Neural progenitor cell (in vitro differentiated cells): Measurements from ENCODE around the gene SRCIN1. TPM values are rescaled to one million over a fixed set of nuclear protein-coding genes. Genes with fewer than 3 reads are reported as not detected.
"Not testable (repeated sequence)": the region's sequence is repeated elsewhere in the genome, so short reads cannot be mapped to it uniquely, and the experiment has no call there.

Experiments
- DNase-seq: peaks from one replicate; pipeline ENCODE4 v3.0.0-alpha.2; 2016; ENCODE audit warnings: low spot score
- H2AFZ ChIP-seq: fragments of 200-600 bp; sonication (generic); replicated peaks from 2 replicates; pipeline ENCODE4 v1.6.1; 2016; ENCODE audit warnings: antibody characterized with exemption
- H3F3A ChIP-seq: fragments of 200-600 bp; sonication (generic); 2 replicates; pipeline ENCODE4 v1.6.1; 2016; ENCODE audit warnings: antibody characterized with exemption, low read depth
- H3K27ac ChIP-seq: fragments of 200-600 bp; sonication (generic); 2 replicates; pipeline ENCODE4 v1.5.1; 2016; ENCODE audit warnings: mild to moderate bottlenecking
- H3K27me3 ChIP-seq: fragments of 200-600 bp; sonication (generic); 2 replicates; pipeline ENCODE4 v1.6.1; 2016; ENCODE audit warnings: mild to moderate bottlenecking, moderate library complexity
- H3K36me3 ChIP-seq: fragments of 200-600 bp; sonication (generic); 2 replicates; pipeline ENCODE4 v1.5.1; 2016
- H3K4me1 ChIP-seq: fragments of 200-600 bp; sonication (generic); 2 replicates; pipeline ENCODE4 v1.6.1; 2016; ENCODE audit warnings: mixed run types
- H3K4me2 ChIP-seq: fragments of 200-600 bp; sonication (generic); 2 replicates; pipeline ENCODE4 v1.6.1; 2016
- H3K4me3 ChIP-seq: fragments of 200-600 bp; sonication (generic); 2 replicates; pipeline ENCODE4 v1.5.1; 2016
- H3K79me2 ChIP-seq: fragments of 200-600 bp; sonication (generic); 2 replicates; pipeline ENCODE4 v1.6.1; 2016; ENCODE audit warnings: low read depth
- H3K9ac ChIP-seq: fragments of 200-600 bp; sonication (generic); 2 replicates; pipeline ENCODE4 v1.6.1; 2016
- H3K9me3 ChIP-seq: fragments of 200-600 bp; sonication (generic); 2 replicates; pipeline ENCODE4 v1.5.1; 2016; ENCODE audit warnings: low read depth
- H4K20me1 ChIP-seq: fragments of 200-600 bp; sonication (generic); 2 replicates; pipeline ENCODE4 v1.6.1; 2016; ENCODE audit warnings: low read depth
- H3K27ac Mint-ChIP-seq: 3 replicates; pipeline ENCODE4 v1.8.0; 2021; ENCODE audit warnings: mixed read lengths
- H3K27me3 Mint-ChIP-seq: 2 replicates; pipeline ENCODE4 v1.8.0; 2022; ENCODE audit warnings: low read depth, mild to moderate bottlenecking, inconsistent platforms, moderate library complexity, mixed read lengths; ENCODE audit not compliant: insufficient read depth
- H3K36me3 Mint-ChIP-seq: 3 replicates; pipeline ENCODE4 v1.8.0; 2021; ENCODE audit warnings: mixed read lengths
- H3K4me1 Mint-ChIP-seq: 3 replicates; pipeline ENCODE4 v1.8.0; 2021; ENCODE audit warnings: mixed read lengths
- H3K4me3 Mint-ChIP-seq: 3 replicates; pipeline ENCODE4 v1.8.0; 2021; ENCODE audit warnings: mild to moderate bottlenecking, moderate library complexity, mixed read lengths
- H3K9me3 Mint-ChIP-seq: 3 replicates; pipeline ENCODE4 v1.8.0; 2020; ENCODE audit warnings: mixed read lengths
- CTCF ChIP-seq: fragments of 200-600 bp; sonication (generic); IDR thresholded peaks from 2 replicates; pipeline ENCODE4 v1.5.1; 2017; ENCODE audit warnings: antibody characterized with exemption, mild to moderate bottlenecking
- EZH2 ChIP-seq: fragments of 200-600 bp; sonication (generic); IDR thresholded peaks from 2 replicates; pipeline ENCODE4 v1.6.1; 2017; ENCODE audit warnings: antibody characterized with exemption, mild to moderate bottlenecking, moderate library complexity
- EZH2phosphoT487 ChIP-seq: fragments of 200-600 bp; sonication (generic); IDR thresholded peaks from 2 replicates; pipeline ENCODE4 v1.6.1; 2017; ENCODE audit warnings: antibody characterized with exemption
- total RNA-seq: library from RNA; depleted of rRNA; stranded (reverse); fragments of >200 nt; gene quantifications from 2 replicates; pipeline ENCODE4 v1.2.3, GENCODE V29; 2015; ENCODE audit warnings: low replicate concordance

Gene SRCIN1
- total RNA-seq, 1 donor from 2014 or later: 3.8 TPM

DNA sequence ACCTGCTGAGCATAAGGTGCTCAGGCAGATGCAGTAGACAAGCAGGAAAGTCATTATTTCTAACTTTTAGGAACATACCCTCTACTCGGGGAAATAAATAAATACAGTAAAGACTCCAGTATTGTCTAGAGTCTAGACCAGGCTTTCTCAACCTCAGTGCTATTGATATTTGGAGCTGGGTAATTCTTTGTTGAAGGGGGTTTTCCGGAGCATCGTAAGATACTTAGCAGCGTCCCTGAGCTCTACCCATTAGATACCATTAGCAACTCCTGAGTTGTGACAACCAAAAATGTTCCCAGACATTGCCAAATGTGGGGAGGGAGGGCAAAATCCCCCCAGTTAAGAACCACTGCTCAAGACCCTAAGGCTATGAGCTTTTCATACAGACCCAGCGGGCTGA is 47.9 kb upstream of the SRCIN1 start:
- no peaks in the 10 kb centered on the region for H4K20me1 ChIP-seq
- Mint-ChIP-seq H3K27me3 (peaks cover 11% of the 10 kb centered on the region), H3K9me3 (no peaks in the 10 kb centered on the region), H3K4me3 (no peak overlapping the region), H3K27ac (peak overlapping the region; percentile 50), H3K4me1 (peaks cover 32% of the 10 kb centered on the region), H3K36me3 (no peaks in the 10 kb centered on the region)
- DNase-seq: no peak
- no peaks in the 10 kb centered on the region for H3K27me3 ChIP-seq
- H3K27ac ChIP-seq: no peak overlapping the region
- no peaks in the 10 kb centered on the region for H3K79me2 ChIP-seq
- no peak overlapping the region for H3K9ac ChIP-seq
- no peaks in the 10 kb centered on the region for H3K36me3 ChIP-seq
- H3K4me1 ChIP-seq: peaks cover 26% of the 10 kb centered on the region
- H3K4me3 ChIP-seq: no peak overlapping the region
- no peak overlapping the region for H3K4me2 ChIP-seq
- H3F3A ChIP-seq: no peaks in the 10 kb centered on the region
- no peaks in the 10 kb centered on the region for H3K9me3 ChIP-seq
- H2AFZ ChIP-seq: no peak overlapping the region
- no peak for TF ChIP-seq EZH2
- no peak for TF ChIP-seq EZH2phosphoT487
- no peak for TF ChIP-seq CTCF

DNA sequence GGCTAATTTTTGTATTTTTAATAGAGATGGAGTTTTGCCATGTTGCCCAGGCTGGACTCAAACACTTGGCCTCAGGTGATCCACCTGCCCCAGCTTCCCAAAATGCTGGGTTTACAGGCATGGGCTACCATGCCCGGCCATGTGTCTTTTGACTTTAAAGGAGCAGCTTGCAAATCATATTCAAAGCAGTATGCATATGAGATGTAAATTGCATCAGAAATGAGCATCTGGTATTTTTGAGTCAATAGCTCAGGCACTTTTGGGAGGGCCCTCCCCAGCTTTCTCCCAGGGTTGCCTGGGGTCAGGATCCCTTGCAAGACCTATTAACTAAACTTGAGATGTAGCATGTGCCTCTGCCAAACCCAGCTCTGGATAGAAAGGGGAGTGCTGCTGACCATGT is 47.5 kb upstream of the SRCIN1 start:
- Histone ChIP-seq H3K36me3 (no peaks in the 10 kb centered on the region), H3K4me1 (peaks cover 26% of the 10 kb centered on the region), H3K27ac (no peak overlapping the region), H3F3A (no peaks in the 10 kb centered on the region), H3K27me3 (no peaks in the 10 kb centered on the region), H4K20me1 (no peaks in the 10 kb centered on the region), H3K4me3 (no peak overlapping the region), H3K4me2 (no peak overlapping the region), H2AFZ (no peak overlapping the region), H3K9me3 (no peaks in the 10 kb centered on the region), H3K9ac (no peak overlapping the region), H3K79me2 (no peaks in the 10 kb centered on the region)
- H3K9me3 Mint-ChIP-seq: no peaks in the 10 kb centered on the region
- H3K4me1 Mint-ChIP-seq: peaks cover 30% of the 10 kb centered on the region
- H3K27me3 Mint-ChIP-seq: peaks cover 9% of the 10 kb centered on the region
- TF ChIP-seq CTCF (no peak), EZH2phosphoT487 (no peak), EZH2 (no peak)
- no peak overlapping the region for H3K4me3 Mint-ChIP-seq
- DNase-seq: no peak
- H3K36me3 Mint-ChIP-seq: no peaks in the 10 kb centered on the region
- H3K27ac Mint-ChIP-seq: peak overlapping the region; percentile 50

DNA sequence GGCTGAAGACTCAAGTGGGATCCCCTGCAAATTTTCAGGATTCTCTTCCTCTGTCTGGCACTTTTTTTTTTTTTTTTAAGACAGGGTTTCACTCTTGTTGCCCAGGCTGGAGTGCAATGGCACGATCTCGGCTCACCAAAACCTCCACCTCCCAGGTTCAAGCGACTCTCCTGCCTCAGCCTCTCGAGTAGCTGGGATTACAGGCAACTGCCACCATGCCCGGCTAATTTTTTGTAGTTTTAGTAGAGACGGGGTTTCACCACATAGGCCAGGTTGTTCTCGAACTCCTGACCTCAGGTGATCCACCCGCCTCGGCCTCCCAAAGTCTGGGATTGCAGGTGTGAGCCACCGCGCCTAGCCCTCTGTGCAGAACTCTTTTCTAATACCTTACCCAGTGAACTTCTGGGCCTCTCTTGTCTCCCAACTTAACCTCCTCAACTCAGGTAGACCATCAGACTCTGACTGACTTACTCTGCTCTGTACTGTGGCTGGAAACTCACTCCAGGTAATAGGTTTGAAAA is 45.0 kb upstream of the SRCIN1 start:
- not testable (repeated sequence) for H3K9ac ChIP-seq, H3K27me3 Mint-ChIP-seq, H3K4me3 ChIP-seq, H3K27ac ChIP-seq, H3K9me3 ChIP-seq, H3K9me3 Mint-ChIP-seq, H3F3A ChIP-seq, DNase-seq, H3K79me2 ChIP-seq, H3K27me3 ChIP-seq, H3K4me2 ChIP-seq, H2AFZ ChIP-seq, H3K36me3 Mint-ChIP-seq, H3K4me3 Mint-ChIP-seq, H3K27ac Mint-ChIP-seq, H3K36me3 ChIP-seq, H4K20me1 ChIP-seq
- H3K4me1 Mint-ChIP-seq: peaks cover 16% of the 10 kb centered on the region
- peaks cover 12% of the 10 kb centered on the region for H3K4me1 ChIP-seq

- no peak for DNase-seq
- H3K4me1 Mint-ChIP-seq: peaks cover 7% of the 10 kb centered on the region
- no peaks in the 10 kb centered on the region for H4K20me1 ChIP-seq
Observed at GRCh38 chr17:38637951-38638350, 32.2 kb upstream of the SRCIN1 start.

More at GRCh38 chr17:38637951-38638350, 32.2 kb upstream of the SRCIN1 start:
- H3K9ac ChIP-seq: no peak overlapping the region
- TF ChIP-seq CTCF: no peak
- no peak overlapping the region for H3K27ac ChIP-seq
- H3K27ac Mint-ChIP-seq: no peak overlapping the region
- H2AFZ ChIP-seq: no peak overlapping the region
- H3K9me3 ChIP-seq: no peaks in the 10 kb centered on the region
- no peaks in the 10 kb centered on the region for H3K36me3 ChIP-seq
- peaks cover under 1% of the 10 kb centered on the region for H3K9me3 Mint-ChIP-seq
- H3K27me3 Mint-ChIP-seq: peaks cover 7% of the 10 kb centered on the region
- no peaks in the 10 kb centered on the region for H3K79me2 ChIP-seq
- H3F3A ChIP-seq: peaks cover 20% of the 10 kb centered on the region
- H3K4me3 Mint-ChIP-seq: no peak overlapping the region
- H3K4me1 ChIP-seq: peaks cover 6% of the 10 kb centered on the region
- no peaks in the 10 kb centered on the region for H3K36me3 Mint-ChIP-seq
- no peak overlapping the region for H3K4me2 ChIP-seq
- H3K27me3 ChIP-seq: no peaks in the 10 kb centered on the region
- H3K4me3 ChIP-seq: no peak overlapping the region
